ENCODE measurements around the gene PTPRE. TPM values are rescaled to one million over a fixed set of nuclear protein-coding genes. Genes with fewer than 3 reads are reported as not detected.

The PTPRE gene
- total RNA-seq, 1 donor from 2014 or later, result 15.1 TPM

DNA sequence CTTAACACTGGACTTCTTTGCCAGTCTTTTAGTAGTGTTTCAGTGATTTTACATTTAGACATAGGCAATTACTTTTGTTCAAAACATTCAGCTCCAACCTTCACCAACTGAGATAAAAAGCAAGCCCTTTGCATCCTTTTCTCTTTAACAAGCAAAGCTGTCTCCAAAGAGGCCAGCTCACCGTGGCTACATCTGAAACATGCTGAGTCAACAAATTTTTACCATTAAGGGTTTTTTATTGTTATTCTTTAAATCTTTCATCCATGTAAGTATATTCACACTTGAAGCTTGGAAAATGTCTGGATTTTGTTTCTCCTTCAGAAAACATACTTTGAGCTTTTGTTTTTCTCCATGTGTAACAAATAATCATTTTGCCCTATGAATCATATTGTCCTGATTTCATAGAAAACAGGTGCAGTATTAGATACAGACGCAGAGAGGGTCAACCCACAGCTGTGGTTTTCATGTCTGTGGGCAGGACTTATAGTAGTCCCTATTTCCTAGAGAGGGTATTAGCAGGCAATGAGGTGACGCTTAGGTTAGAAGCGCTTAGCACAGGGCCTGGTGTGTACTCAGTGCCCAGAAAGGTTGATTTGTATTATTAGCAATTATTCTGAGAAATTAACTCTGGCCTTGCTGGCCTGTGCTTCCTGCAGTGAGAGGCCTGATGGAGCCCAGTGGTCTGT is 119.9 kb downstream of the PTPRE start:
- ATAC-seq (peak; percentile 9), DNase-seq (no peak)
- intact Hi-C loops (cut with micrococcal nuclease), result no loop called here

DNA sequence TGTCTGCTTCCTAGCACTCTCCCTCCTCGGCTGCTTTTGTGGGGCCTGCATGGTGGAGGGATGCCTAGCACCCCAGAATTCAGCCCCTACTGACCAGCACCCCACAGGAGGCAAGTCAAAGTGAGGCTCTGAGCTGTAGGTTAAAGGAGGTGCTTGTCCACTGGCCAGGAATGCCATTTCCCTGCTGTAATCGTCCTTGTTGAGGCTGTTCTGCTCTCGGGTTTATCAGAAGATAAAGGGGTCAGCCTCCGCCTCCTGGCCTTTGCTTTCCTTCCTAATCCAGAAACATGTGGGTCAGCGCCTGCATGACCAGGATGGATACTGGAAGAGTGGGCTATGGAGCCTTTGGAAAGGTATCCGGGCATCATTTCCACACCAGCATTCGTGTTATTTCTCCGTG is 120.4 kb downstream of the PTPRE start:
- peak; percentile 83 for ATAC-seq
- no peak for DNase-seq
- intact Hi-C loops (cut with micrococcal nuclease), result no loop called here

DNA sequence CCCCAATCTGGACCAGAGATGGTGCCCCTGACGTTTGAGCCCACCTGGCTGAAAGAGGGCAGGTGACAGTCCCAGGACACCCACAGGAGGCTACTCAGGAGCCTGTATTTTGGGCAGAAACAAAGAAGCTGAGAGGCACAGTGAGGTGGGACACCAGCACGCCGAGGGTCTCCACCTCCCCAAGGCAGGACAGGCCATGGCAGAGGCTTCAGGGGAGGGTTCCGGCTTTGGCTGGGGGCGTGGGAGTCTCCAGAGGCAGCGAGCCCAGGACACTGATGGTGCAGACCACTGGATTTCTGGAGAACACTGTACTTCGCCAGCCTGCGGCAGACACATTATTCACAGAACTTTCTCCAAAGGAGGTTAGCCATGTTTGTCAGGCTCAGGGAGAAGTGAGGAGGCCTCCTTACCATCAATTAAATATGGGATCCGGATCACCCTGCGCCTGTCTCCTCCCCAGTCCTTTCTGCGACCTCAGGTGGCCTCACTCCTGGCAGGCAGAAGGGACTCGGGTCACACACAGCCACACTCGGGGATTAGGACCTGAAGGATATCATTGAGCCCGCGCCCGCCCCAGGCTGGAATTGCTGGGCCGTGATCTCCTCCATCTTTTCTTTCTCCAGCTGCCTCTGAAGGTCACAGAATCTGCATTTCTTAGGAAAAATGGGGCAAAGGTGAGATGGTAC is 121.1 kb downstream of the PTPRE start:
- DNase-seq, result peak; percentile 54
- intact Hi-C loops (cut with micrococcal nuclease), result no loop called here
- ATAC-seq, result peak; percentile 76

DNA sequence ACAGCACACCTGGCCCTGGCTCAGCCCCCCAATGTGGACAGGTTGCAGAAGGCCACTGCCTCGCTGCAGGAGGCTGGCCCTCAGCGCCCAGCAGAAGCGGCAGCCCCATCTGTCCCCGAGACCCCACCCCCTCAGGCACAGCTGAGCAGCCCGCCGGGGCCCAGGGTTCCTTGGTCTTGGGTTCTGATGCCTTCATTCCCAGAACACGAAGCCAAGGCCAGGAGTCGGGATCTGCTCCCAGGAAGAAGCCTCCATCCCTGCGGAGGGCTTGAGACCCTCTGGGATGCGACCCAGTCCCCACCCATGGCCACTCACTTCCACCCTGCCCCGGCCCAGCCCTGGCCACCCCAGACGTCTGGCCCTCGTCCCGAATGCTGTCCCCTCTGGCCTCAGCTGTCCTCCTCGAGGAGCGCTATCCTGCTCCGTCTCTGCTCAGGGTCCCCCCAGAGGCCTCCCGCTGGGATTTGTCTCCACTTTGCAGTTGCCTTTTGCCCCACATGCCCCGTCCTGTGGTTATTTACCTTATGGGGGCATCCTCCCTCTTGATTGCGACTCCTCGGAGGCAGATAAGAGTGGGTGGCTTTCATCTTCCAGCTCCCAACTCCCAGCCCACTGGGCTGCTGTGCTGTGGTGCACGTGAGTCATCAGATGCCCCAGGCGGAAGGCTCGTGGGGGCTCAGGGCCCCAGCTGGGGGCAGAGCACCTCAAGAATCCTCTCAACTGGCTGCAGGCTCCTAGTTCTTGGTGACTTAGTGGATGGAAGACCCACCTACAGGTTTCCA is 121.8 kb downstream of the PTPRE start:
- ATAC-seq, result no peak
- intact Hi-C loops (cut with micrococcal nuclease), result no loop called here

DNA sequence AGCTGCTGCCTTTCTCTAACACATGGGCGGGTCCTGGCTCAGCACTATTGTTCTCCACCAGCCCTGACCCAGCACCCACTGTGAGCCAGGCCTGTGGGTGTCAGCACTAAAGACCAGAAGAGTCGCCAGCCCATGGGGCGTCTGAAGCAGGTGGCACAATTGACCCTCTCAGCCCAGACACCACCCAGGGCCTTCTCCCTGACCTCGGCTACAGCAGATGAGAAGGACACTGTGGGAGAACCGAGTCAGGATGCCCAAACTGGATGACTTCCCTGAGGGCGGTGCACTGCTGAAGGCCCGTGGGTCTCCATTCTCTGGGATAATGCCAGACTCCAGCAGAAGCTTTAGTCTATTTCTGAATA is 122.4 kb downstream of the PTPRE start:
- ATAC-seq (no peak), DNase-seq (no peak)
- intact Hi-C loops (cut with micrococcal nuclease), result no loop called here

More for the DNA sequence above, 121.8 kb downstream of the PTPRE start:
- no peak for DNase-seq

DNA sequence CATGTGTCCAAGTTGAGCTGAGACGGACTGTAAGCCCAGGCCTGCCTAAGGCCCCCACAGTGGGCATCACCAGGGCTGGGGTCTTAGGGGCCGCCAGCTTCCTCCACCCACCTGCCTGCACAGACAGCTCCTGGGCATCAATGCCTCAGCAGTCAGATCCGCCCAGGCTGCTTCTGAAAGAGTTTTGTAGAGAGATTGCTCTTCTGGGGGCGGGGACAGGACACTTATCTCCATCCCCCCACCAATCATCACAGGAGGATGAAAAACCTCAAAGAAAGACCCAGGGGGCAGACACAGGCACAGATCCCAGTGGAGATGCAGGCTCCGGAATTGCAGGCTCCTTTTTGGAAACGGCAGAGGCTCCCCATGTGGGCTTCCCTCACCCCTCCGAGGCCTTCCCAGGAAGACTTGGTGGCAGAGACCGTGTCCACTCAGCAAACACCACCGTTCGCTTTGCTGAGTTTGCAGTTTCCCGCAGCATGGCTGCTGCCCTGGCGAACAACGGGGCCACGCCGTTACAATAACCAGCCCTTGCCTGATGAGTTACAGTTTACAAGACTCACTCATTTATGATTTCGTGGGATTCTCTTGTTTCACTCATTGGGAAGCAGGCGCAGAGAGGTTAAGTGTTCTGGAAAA is 122.9 kb downstream of the PTPRE start:
- no peak for DNase-seq
- ATAC-seq, result no peak
- intact Hi-C loops (cut with micrococcal nuclease), result no loop called here

DNA sequence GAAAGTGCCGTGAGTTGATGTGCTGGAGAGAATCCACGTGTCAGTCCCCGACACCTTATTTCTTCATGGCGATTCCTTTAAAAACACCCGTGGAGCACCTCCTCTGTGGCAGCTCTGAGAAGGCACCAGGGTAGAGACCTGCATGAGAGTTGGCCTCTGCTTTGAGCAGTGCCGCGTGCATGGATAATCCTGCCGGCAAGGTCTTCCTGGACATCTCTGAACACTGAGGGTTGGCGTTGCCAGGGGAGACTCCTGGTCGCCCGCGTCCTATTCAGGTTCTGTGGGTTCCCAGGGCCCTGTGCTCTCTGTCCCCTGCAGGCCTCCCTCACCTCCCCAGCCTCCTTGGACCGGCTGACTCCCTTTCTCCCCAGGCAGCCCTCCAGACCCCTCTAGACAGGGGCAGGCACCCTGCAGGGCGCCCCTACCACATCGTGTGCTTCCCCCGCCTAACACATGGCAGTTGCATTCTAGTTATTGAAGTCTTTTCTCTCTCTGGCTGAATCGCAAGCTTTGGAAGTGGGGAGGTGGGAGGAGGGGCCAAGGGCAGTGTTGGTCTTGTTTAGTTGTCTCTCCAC is 123.7 kb downstream of the PTPRE start:
- intact Hi-C loops (cut with micrococcal nuclease), result no loop called here
- DNase-seq (no peak), ATAC-seq (no peak)

DNA sequence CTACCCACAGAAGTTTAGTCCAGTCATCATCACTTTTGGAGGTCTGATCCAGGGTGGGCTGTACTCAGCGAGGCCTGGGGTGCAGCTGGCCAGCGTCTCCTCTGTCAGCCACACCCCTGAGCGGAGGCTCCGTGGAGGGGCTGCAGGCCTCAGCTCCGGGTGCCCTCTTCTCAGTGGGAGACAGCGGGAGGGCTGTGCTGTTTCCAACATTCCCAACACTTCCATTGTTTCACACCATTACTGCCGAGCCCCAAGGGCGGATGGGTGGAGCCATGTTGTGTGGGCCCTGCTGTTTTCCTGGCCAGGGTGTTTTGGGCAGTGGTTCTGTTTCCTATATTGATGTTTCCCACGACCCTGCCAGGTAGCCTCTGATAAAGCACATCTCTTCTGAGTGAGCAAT is 124.3 kb downstream of the PTPRE start:
- ATAC-seq (no peak), DNase-seq (no peak)
- intact Hi-C loops (cut with micrococcal nuclease), result no loop called here

DNA sequence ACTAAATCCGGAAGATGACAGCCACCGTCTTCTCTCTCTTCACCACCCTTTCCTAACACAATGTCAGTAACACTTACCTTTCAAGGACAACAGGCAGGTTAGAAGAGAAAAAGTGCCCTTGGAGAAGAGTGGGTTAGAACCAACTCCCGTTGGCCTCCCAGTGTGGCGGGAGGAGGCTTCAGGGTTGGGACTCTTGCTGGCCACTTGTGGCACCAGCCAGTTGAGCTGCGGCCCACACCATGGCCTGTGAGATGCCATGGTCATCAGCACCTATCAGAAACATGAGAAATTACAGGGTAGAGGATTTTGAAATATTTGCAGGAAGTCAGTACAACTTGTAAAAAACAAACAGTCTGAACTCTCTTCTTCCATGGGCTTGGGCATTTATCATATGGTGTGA is 125.6 kb downstream of the PTPRE start:
- intact Hi-C loops (cut with micrococcal nuclease), result no loop called here
- no peak for DNase-seq
- no peak for ATAC-seq

DNA sequence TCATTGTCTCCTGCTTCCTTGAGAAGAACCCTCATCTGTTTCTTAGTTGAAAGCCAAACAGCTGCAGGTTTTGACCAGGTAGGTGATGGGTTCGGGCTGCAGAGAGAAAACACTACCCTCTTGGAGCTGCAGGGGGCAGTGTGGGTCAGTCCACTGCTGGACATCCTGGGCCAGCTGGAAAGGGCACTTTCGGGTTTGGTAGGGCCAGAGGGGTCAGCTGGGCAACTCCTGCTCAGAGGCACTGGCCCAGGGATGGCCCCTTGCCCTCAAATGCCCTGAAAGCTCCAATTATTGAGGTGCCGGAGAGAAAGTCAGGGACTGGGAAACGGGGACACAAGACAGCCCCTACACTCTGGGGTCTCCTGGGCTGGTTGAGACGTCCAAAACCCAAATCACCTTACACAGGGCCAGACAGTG is 128.7 kb downstream of the PTPRE start:
- intact Hi-C loops (cut with micrococcal nuclease), result loop anchor here (5.0 kb wide), 1 partner anchor 37 kb away; no protein-coding TSS in a partner anchor
- peak; percentile 79 for ATAC-seq
- DNase-seq, result peak; percentile 66

DNA sequence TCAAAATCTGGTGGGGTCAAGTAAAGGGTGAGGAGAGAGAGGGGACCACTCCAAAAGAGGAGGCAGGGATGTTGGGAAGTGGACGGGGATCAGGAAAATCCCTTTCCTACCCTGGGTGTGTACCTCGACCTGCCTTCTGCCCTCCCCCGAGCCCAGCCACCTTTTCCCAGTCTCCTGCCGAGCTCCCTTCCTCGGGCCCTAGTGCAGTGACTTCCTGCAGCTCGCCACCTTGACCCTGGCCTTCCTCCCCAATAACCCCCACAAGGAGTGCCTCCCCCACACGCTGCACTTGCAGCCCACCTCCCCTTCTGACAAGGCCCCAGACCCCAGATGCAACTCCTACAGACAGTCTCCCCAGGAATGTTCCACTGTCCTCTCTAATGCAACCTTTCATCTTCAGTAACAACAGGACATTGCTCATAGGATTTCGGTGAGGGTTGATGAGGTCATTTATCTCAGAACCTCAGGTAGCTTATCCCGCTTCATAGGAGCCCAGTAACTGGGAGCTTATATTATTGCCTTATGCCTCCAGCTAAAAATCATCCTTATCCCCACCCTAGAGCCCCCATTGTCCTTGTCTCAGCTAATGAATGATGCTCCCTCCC is 129.2 kb downstream of the PTPRE start:
- ATAC-seq (no peak), DNase-seq (no peak)
- intact Hi-C loops (cut with micrococcal nuclease), result loop anchor here (5.0 kb wide), 1 partner anchor 36 kb away; no protein-coding TSS in a partner anchor

DNA sequence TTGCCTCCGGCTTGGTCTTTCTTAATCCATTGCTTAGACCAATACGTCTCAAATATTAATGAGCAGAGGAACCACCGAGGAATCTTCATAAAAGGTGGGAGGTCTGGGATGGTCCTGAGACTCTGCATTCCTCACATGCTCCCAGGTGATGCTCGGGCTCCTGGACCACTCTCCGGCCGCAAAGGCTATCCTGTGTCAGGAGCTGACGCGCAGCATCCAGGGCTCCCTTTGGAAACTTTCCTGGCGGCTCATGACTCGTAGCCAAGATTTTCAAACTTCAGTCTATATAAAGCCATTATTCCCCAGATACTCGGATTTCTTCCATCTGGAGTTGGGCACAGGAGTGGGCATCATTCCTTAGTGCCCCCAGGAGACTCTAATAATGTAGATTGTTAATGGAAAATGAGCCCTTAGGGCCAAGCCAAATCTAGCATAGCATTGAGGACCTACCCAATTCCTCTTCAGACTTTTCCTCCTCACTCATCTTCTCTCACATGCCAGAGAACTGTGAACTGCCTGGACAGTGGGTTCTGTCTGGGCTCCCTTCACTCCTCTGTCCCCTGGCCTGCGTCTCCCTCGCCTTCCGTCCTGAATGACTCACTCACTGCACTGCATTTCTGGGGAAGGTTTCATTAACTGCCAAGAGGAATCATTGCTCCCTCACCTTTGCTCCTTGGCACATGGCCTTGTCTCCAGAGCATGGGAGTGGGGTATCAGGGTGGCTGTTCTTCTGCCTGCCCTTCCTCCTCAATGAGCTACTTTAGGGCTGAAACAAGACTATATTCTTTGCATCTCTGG is 130.0 kb downstream of the PTPRE start:
- intact Hi-C loops (cut with micrococcal nuclease), result loop anchor here (5.0 kb wide), 1 partner anchor 35 kb away; no protein-coding TSS in a partner anchor
- peak; percentile 42 for ATAC-seq
- no peak for DNase-seq

DNA sequence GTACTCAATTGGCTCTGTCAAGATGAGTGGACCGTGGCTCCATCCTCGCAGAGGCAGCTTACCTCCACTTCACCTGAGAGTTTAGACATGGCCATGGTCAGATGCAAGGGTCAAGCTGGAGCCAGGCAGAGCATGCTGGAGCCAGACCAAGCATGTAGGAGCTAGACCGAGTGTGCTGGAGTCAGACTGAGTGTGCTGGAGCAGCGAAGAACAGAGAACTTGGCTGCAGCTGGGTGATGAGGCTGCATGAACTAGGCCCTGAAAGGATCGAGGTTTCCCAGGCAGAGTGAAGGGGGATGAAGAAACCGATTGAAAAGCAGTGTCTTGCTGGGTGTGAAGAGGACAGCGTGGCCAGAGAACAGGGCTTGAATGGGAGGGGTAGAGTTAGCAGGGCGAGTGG is 133.2 kb downstream of the PTPRE start:
- intact Hi-C loops (cut with micrococcal nuclease), result no loop called here
- ATAC-seq, result no peak
- no peak for DNase-seq

DNA sequence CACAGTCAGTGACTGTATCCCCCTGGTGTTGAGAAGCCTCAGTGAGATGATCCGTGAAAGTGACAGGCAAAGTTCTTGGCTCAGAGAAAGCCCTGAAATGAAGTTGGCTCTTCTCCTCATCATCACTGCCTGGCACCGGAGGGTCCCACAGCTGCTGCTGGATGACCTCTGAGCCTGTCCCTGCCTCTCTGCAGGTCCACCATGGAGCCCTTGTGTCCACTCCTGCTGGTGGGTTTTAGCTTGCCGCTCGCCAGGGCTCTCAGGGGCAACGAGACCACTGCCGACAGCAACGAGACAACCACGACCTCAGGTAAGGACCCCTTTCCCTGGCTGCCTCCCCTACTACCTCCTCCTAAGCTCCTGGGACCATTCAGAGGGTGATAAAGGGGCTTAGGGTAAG is 133.8 kb downstream of the PTPRE start:
- intact Hi-C loops (cut with micrococcal nuclease), result no loop called here
- ATAC-seq, result no peak
- no peak for DNase-seq

DNA sequence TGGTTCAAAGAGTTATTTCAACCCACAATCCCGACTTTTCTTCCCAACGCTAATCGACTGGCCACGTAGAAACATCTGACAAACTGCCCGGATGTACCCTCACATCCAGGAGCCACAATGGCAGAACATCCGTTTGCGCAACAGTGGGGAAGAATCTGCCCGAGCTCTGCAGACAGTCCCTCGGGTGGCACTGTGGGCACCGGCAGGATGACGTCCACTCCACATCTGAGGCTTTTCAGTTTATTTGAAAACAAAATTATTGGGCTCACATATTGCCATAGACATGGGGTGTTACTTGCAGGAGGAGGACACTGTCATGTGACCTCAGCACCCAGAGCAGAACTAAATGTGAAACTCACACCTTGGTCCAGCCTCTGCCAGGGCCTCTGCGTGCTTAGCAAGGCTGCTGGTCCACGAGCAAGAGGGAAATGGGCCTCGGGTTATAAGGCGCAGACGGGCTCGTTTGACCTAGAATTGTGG is 135.3 kb downstream of the PTPRE start:
- ATAC-seq, result no peak
- intact Hi-C loops (cut with micrococcal nuclease), result no loop called here
- DNase-seq, result no peak

DNA sequence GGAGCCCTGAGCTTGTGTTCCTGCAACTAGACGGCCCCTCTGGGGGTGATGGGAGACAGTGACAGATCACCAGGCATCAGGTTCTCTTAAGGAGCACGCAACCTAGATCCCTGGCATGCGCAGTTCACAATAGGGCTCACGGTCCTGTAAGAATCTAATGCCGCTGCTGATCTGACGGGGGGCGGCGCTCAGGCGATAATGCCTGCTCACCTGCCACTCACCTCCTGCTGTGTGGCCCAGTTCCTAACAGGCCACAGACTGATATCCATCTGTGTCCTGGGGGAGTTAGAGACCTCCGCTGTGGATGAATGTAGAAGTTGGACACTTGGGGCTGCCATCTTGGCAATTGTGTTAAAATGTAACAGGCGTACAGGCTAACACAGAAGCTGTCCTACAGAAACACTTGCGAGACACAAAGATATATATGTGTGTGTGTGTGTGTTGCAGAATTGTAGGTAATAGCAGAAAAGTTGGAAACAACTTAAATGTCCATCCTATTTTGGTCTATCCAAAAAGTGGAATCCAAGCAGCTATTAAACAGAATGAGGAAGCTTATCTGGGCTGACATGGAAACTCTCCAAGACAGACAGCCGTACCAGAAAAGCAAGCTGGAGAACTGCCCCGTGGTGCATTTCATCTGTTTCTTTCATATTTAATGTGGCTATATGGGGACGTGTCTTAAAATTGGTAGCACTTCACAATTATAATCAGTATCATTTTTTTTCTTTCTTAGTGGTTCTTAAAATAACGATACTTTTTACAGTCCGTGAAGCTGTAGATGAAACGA is 136.5 kb downstream of the PTPRE start:
- DNase-seq (no peak), ATAC-seq (no peak)
- intact Hi-C loops (cut with micrococcal nuclease), result no loop called here

DNA sequence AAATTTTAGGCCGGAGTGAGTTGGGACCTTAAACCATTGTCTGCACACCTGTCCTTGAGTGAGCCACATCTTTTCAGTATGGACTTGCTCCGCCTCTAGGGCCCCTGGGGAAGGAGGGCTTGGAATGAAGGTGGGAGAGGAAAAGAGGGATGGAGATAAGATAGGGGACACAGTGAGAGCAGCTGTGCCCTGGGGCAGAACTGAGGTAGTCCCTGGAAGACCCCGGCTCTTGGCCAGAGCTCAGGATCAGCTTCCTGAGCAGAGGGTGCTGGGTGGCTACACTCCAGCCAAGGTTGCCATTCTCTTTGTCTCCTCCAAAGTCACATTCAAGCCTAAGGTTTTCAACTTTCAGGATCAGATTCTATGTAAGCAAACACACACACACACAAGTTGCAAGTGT is 137.3 kb downstream of the PTPRE start:
- intact Hi-C loops (cut with micrococcal nuclease), result no loop called here
- no peak for ATAC-seq
- no peak for DNase-seq
